ENCODE results near the gene PLPPR1. TPM values are rescaled to one million over a fixed set of nuclear protein-coding genes. Genes with fewer than 3 reads are reported as not detected.

Gene PLPPR1
- total and polyA plus RNA-seq, 4 donors = 1.2 to 26.3 (median 2.4) TPM

GRCh38 chr9:101005246-101005645, 23.3 kb upstream of the PLPPR1 start:
- H3K4me1 ChIP-seq (ENCODE audit: control insufficient read depth in 4 of 4, insufficient read depth in 4 of 4, low read length in 3 of 4) = no peaks in the 10 kb centered on the region
- TF ChIP-seq ZBTB33 (IDR thresholded peaks at IDR 0.05) (no peak), GABPA (IDR thresholded peaks at IDR 0.05 in 1 of 2, conservative IDR thresholded peaks at IDR 0.05 in 1 of 2) (no peak), EGR1 (IDR thresholded peaks at IDR 0.05; ENCODE audit: low read depth in 2 of 2) (no peak), RAD21 (IDR thresholded peaks at IDR 0.05) (no peak), TAF1 (conservative IDR thresholded peaks at IDR 0.05) (no peak), RXRA (IDR thresholded peaks at IDR 0.05) (no peak), CTCF (IDR thresholded peaks at IDR 0.05; ENCODE audit: low read depth, low read length, missing input control) (no peak), SP1 (IDR thresholded peaks at IDR 0.05) (no peak), JUND (IDR thresholded peaks at IDR 0.05) (no peak), YY1 (IDR thresholded peaks at IDR 0.05) (no peak), HNF4A (conservative IDR thresholded peaks at IDR 0.05) (no peak), NR2F2 (IDR thresholded peaks at IDR 0.05) (no peak), FOXA1 (IDR thresholded peaks at IDR 0.05) (no peak)
- TF ChIP-seq, protein P1, sequence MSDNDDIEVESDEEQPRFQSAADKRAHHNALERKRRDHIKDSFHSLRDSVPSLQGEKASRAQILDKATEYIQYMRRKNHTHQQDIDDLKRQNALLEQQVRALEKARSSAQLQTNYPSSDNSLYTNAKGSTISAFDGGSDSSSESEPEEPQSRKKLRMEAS (IDR thresholded peaks at IDR 0.05) = no peak
- TF ChIP-seq, protein P2, sequence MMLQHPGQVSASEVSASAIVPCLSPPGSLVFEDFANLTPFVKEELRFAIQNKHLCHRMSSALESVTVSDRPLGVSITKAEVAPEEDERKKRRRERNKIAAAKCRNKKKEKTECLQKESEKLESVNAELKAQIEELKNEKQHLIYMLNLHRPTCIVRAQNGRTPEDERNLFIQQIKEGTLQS (IDR thresholded peaks at IDR 0.05) = no peak
- TF ChIP-seq, protein P3, sequence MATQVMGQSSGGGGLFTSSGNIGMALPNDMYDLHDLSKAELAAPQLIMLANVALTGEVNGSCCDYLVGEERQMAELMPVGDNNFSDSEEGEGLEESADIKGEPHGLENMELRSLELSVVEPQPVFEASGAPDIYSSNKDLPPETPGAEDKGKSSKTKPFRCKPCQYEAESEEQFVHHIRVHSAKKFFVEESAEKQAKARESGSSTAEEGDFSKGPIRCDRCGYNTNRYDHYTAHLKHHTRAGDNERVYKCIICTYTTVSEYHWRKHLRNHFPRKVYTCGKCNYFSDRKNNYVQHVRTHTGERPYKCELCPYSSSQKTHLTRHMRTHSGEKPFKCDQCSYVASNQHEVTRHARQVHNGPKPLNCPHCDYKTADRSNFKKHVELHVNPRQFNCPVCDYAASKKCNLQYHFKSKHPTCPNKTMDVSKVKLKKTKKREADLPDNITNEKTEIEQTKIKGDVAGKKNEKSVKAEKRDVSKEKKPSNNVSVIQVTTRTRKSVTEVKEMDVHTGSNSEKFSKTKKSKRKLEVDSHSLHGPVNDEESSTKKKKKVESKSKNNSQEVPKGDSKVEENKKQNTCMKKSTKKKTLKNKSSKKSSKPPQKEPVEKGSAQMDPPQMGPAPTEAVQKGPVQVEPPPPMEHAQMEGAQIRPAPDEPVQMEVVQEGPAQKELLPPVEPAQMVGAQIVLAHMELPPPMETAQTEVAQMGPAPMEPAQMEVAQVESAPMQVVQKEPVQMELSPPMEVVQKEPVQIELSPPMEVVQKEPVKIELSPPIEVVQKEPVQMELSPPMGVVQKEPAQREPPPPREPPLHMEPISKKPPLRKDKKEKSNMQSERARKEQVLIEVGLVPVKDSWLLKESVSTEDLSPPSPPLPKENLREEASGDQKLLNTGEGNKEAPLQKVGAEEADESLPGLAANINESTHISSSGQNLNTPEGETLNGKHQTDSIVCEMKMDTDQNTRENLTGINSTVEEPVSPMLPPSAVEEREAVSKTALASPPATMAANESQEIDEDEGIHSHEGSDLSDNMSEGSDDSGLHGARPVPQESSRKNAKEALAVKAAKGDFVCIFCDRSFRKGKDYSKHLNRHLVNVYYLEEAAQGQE (IDR thresholded peaks at IDR 0.05) = no peak
- 86% methylated on average over 3 of the region's 3 CpGs for WGBS
- no peak for DNase-seq (ENCODE audit: low spot score)
- no peaks in the 10 kb centered on the region for H3K36me3 ChIP-seq (ENCODE audit: control insufficient read depth in 4 of 4, insufficient read depth in 3 of 4, low read depth in 1 of 4, low read length in 3 of 4)
- no peak overlapping the region for H3K4me3 ChIP-seq (ENCODE audit: low read depth in 1 of 3, low read length in 3 of 3)
- no peak overlapping the region for H3K27ac ChIP-seq (ENCODE audit: low read depth in 1 of 2, low read length in 2 of 2)
- no peaks in the 10 kb centered on the region for H3K9me3 ChIP-seq (ENCODE audit: control insufficient read depth in 4 of 4, low read length in 3 of 4)
- H3K9ac ChIP-seq (ENCODE audit: low read depth in 1 of 2, low read length in 2 of 2) = no peak overlapping the region
- H3K27me3 ChIP-seq (ENCODE audit: control insufficient read depth in 4 of 4, insufficient read depth in 4 of 4, low read length in 3 of 4) = no peaks in the 10 kb centered on the region

GRCh38 chr9:101014566-101014965, 14.0 kb upstream of the PLPPR1 start:
- H3K27ac ChIP-seq (ENCODE audit: low read depth in 1 of 2, low read length in 2 of 2) = no peak overlapping the region
- WGBS = 63% methylated on average over 2 of the region's 2 CpGs
- H3K9ac ChIP-seq (ENCODE audit: low read depth in 1 of 2, low read length in 2 of 2) = no peak overlapping the region
- no peak overlapping the region for H3K4me3 ChIP-seq (ENCODE audit: low read depth in 1 of 3, low read length in 3 of 3)
- TF ChIP-seq HNF4A (conservative IDR thresholded peaks at IDR 0.05) (no peak), YY1 (IDR thresholded peaks at IDR 0.05) (no peak), JUND (IDR thresholded peaks at IDR 0.05) (no peak), NR2F2 (IDR thresholded peaks at IDR 0.05) (no peak), FOXA1 (IDR thresholded peaks at IDR 0.05) (no peak), GABPA (IDR thresholded peaks at IDR 0.05 in 1 of 2, conservative IDR thresholded peaks at IDR 0.05 in 1 of 2) (no peak), RXRA (IDR thresholded peaks at IDR 0.05) (no peak), TAF1 (conservative IDR thresholded peaks at IDR 0.05) (no peak), RAD21 (IDR thresholded peaks at IDR 0.05) (no peak)
- TF ChIP-seq, protein P3 (IDR thresholded peaks at IDR 0.05) = no peak
- DNase-seq (ENCODE audit: low spot score) = no peak
- H3K27me3 ChIP-seq (ENCODE audit: control insufficient read depth in 4 of 4, insufficient read depth in 4 of 4, low read length in 3 of 4) = no peaks in the 10 kb centered on the region
- H3K9me3 ChIP-seq (ENCODE audit: control insufficient read depth in 4 of 4, low read length in 3 of 4) = no peaks in the 10 kb centered on the region
- no peaks in the 10 kb centered on the region for H3K36me3 ChIP-seq (ENCODE audit: control insufficient read depth in 4 of 4, insufficient read depth in 3 of 4, low read depth in 1 of 4, low read length in 3 of 4)
- no peaks in the 10 kb centered on the region for H3K4me1 ChIP-seq (ENCODE audit: control insufficient read depth in 4 of 4, insufficient read depth in 4 of 4, low read length in 3 of 4)
